Bronchial epithelial cell (primary cell): ENCODE data around the gene NHLRC1. TPM values are rescaled to one million over a fixed set of nuclear protein-coding genes. Genes with fewer than 3 reads are reported as not detected.

ENCODE experiments used
- DNase-seq: peaks from one replicate; pipeline ENCODE4 v3.0.0-alpha.2; 2010; ENCODE audit warnings: low read depth
- FAIRE-seq: peaks from 2 replicates; lab custom pipeline; 2011; peaks lifted over from hg19 to GRCh38; lab: Jason Lieb, UNC
- H3K27me3 ChIP-seq: 2 replicates; pipeline ENCODE4 v1.5.1; 2011; ENCODE audit warnings: low read length; ENCODE audit not compliant: control insufficient read depth, insufficient read depth
- H3K36me3 ChIP-seq: 2 replicates; pipeline ENCODE4 v1.5.1; 2011; ENCODE audit warnings: low read length; ENCODE audit not compliant: control insufficient read depth, insufficient read depth
- H3K4me3 ChIP-seq: 2 replicates; pipeline ENCODE4 v1.5.1; 2011; ENCODE audit warnings: mild to moderate bottlenecking, low read depth, low read length, control low read depth
- CTCF ChIP-seq: IDR thresholded peaks from 2 replicates; pipeline ENCODE4 v1.5.1; 2011; ENCODE audit warnings: mild to moderate bottlenecking, moderate library complexity, low read length, control low read depth, inconsistent platforms; ENCODE audit not compliant: insufficient read depth, severe bottlenecking
- total RNA-seq: library from RNA; depleted of rRNA; stranded (reverse); fragments of >200 nt; gene quantifications from 2 replicates; pipeline ENCODE4 v1.2.1, GENCODE V29; 2014

The NHLRC1 gene
- total RNA-seq, 1 donor from 2014 or later = 1.6 TPM

GRCh38 chr6:18162401-18162800 is 39.9 kb upstream of the NHLRC1 start:
- Histone ChIP-seq H3K4me3 (no peak overlapping the region), H3K36me3 (peaks cover 5% of the 10 kb centered on the region), H3K27me3 (no peaks in the 10 kb centered on the region)
- FAIRE-seq = no peak
- DNase-seq = no peak
- no peak for TF ChIP-seq CTCF

- no peak for TF ChIP-seq CTCF
- H3K36me3 ChIP-seq = peaks cover 5% of the 10 kb centered on the region
- DNase-seq = peak; percentile 25
- H3K27me3 ChIP-seq = no peaks in the 10 kb centered on the region
- peak; percentile 70 for FAIRE-seq
- no peak overlapping the region for H3K4me3 ChIP-seq
Observed at GRCh38 chr6:18161431-18161830, 39.0 kb upstream of the NHLRC1 start.

- DNase-seq (no peak), FAIRE-seq (no peak)
- Histone ChIP-seq H3K4me3 (no peak overlapping the region), H3K27me3 (no peaks in the 10 kb centered on the region), H3K36me3 (peaks cover 5% of the 10 kb centered on the region)
- TF ChIP-seq CTCF = no peak
Observed at GRCh38 chr6:18160911-18161310, 38.4 kb upstream of the NHLRC1 start.

GRCh38 chr6:18155864-18156421 is 33.5 kb upstream of the NHLRC1 start:
- DNase-seq (peak; percentile 95), FAIRE-seq (no peak)
- H3K4me3 ChIP-seq = peak overlapping the region; percentile 98
- peak; percentile 63 for TF ChIP-seq CTCF
- H3K27me3 ChIP-seq = no peaks in the 10 kb centered on the region
- peaks cover 1% of the 10 kb centered on the region for H3K36me3 ChIP-seq

- Histone ChIP-seq H3K36me3 (peaks cover 1% of the 10 kb centered on the region), H3K4me3 (peak within 1 kb of the TSS; percentile 98), H3K27me3 (no peaks in the 10 kb centered on the region)
- FAIRE-seq (no peak), DNase-seq (peak; percentile 90)
- no peak for TF ChIP-seq CTCF
Observed at GRCh38 chr6:18155150-18155863, 32.8 kb upstream of the NHLRC1 start, which contains the start of gene KDM1B. TSS of gene KDM1B (plus strand) at chr6:18155422. CDS start at chr6:18159896, 4,474 bp downstream.
